ENCODE measurements around the gene ANKRD1. TPM values are rescaled to one million over a fixed set of nuclear protein-coding genes. Genes with fewer than 3 reads are reported as not detected.
"Not testable (repeated sequence)": the region's sequence is repeated elsewhere in the genome, so short reads cannot be mapped to it uniquely, and the experiment has no call there.

ANKRD1 gene
- polyA plus RNA-seq, 3 donors: 0.81 to 1.5 (median 0.91) TPM

DNA sequence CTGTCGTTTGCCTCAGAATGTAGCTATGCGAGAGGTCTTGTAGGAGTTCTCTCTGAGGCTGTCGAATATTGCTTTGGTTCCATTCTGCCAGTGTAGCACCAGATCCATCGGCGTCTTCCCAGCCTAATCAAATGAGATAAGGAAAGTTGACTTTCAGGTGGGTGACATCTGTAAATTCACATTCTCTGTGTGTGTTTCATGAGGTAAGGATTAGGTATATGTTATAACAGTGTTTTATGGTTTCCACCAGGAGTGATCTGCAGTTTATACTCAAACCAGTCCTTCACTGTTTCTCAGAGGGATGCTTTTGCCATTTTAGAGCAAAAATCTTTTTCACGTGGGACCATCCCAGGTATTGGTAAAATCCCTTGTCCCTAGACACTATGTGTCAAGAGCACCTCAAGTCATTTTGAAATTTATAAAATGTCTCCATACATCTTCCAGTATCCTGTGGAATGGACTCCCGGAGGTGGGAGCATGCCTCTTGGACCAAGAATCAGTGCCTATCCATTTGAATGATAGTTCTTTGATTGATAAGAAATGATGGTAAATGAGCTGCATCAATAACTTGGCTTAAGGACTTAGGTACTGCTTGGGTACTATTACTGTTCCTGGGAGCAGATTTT, 7.9 kb downstream of the ANKRD1 start:
- DNase-seq: no peak

GRCh38 chr10:90912174-90912573, 8.7 kb downstream of the ANKRD1 start:
- DNase-seq: no peak

GRCh38 chr10:90911133-90912051, 9.5 kb downstream of the ANKRD1 start:
- DNase-seq: peak; percentile 83

DNA sequence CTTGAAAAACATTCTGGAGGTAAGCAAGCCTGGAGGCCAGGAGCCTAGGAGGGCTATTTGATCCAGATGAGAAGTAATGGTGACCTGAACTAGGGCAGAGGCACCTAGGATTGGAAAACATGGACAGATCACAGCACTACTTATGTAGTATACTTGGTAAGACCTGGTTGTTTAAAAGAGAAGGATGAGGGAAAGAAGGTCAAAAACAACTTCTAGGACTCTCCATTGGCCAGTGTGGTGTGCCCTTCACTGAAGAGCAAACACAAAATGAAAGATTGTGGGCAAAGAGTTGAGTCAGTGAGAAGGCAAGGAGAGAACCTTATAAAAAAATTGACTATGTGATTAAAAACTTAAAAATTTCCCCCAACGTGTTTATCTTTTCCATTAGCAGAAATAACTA, 14.3 kb downstream of the ANKRD1 start:
- no peak for DNase-seq

GRCh38 chr10:90905925-90906324, 15.0 kb downstream of the ANKRD1 start:
- no peak for DNase-seq

- DNase-seq: not testable (repeated sequence)
Measured at GRCh38 chr10:90896916-90897315, 24.0 kb downstream of the ANKRD1 start.

DNA sequence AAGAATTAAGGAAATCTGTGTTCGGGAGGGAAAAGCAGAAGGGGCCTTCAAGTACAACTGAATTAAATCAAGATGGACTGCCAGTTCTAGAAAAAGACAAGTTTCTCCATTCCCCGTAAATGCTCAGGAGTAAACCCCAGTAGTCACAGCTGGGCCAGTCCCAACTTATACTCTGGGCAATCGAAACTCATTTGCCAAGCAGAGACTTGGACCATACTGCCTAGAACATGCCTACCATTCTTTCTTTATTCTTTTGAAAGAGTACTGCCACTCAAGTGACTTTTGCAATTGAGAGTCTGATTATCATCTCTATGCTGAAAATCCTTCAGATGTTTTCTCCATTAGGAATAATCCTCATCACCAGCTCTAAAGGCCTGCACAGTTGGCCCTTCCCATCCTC, 27.7 kb downstream of the ANKRD1 start:
- no peak for DNase-seq

DNA sequence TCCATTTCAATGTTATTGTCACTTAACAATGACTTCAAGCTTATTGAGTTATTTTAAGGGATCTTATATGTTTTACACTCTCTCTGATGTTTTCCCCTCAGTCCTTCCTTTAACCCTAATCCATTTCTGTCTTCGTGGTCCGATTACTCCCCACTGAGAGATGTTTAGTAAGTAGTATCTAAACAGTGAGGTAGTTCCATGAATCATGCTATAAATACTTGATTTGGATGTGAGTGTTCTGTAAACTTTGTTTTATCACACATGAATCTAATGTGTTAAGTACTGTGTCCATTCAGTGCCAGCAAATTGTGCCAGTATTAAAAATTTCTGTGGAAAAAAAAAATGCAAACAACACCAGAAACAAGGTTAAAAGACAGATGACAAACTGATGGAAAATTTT, 30.5 kb downstream of the ANKRD1 start:
- DNase-seq: no peak

- DNase-seq: no peak
Measured at GRCh38 chr10:90889636-90890035, 31.3 kb downstream of the ANKRD1 start.

DNA sequence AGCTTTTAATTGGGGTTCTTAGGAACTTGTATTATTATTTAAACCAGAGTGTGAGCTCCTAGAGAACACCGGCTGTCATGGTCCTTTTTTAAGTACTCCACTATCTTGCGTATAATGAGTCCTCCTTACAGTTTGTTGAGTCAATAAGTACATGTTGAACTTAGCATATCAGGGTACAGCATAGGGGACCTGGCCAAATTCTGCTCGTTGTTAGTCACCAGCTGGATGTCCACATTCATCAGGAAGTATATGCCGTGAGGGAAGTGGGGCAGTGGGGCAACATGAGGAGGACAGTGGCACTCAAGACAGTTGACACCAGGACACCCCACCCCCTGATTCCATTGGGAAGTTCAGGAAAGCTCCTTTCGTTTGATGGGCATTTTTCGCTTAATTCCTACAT, 32.5 kb downstream of the ANKRD1 start:
- DNase-seq: no peak

DNA sequence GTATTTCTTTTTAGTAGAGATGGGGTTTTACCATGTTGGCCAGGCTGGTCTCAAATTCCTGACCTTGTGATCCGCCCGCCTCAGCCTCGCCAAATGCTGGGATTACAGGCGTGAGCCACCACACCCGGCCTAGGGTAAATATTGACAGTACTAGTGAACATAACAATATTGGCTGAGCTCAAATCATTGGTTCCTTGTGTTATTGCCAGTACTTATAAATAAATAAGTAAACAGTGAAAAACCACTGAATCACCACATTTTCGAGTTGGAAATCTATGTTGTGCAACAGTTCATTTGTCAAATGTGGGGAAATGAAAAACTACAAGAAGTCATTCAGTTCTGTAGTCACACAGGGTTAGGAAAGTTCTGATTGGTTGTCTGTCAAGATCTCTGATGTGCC, 33.3 kb downstream of the ANKRD1 start:
- no peak for DNase-seq

DNA sequence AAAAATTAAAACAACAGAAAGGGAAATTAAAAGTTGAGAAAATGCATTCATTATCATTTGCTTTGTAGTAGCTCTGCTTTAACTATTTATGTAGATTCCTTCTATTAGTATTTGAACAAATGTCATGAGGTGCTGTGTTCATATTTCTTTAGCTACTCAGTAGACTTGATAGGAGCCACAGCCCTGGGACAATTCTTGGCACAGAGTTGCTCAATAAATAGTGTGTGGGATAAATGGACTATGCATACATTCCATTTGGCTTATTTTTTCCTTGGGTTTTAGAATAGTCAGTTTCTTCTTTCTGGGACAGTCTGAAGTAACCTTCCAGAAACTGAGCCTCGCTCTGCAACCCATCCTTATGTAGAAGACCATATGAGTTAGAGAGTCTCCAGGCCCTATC, 35.7 kb downstream of the ANKRD1 start:
- DNase-seq: no peak

- no peak for DNase-seq
Measured at GRCh38 chr10:90884431-90884830, 36.5 kb downstream of the ANKRD1 start.

DNA sequence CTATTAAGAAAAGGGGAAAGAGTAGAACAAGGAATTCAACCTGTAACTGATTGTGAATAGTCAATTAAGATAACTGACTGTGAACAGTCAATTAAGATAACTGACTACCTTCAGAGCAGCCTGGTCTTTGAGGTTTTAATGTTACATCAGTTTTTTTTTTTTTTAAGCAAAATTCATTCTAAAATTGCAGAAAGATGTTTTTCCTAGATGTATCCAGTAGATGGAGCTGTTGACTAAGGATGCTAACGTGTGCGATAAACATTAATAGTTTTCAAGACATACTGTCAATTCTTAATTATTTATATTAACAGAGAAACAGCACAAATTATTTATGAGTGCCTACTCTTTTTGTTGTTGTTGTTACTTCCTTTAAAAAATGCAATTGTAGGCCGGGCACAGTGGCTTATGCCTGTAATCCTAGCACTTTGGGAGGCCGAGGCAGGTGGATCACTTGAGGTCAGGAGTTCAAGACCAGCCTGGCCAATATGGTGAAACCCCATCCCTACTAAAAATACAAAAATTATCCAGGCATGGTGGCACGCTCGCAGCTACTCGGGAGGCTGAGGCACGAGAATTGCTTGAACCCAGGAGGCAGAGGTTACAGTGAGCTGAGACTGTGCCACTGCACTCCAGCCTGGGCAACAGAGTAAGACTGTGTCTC, 40.7 kb downstream of the ANKRD1 start:
- DNase-seq: peak; percentile 24

- no peak for DNase-seq
Measured at GRCh38 chr10:90879062-90879461, 41.8 kb downstream of the ANKRD1 start.

DNA sequence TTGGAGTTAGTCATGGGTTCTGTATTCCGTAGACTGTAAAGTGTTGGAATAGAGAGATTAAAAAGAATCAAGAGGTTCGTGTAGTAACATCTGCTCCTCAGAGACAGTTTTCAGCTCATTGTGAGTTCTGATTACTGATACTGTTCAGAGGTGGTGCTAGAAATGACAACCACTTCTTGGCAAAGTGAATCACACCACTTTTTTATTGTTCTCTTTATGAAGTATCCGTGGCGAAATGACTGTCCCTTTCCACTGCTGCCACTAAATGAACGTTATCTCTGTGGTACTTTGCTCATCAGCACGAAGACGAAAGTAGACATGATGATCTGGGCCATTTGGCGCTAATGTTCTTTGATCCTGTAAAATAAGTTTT, 48.3 kb downstream of the ANKRD1 start:
- DNase-seq: no peak

- peak; percentile 84 for DNase-seq
Measured at GRCh38 chr10:90871766-90872647, 48.9 kb downstream of the ANKRD1 start, which contains the start of gene RPP30. TSS of gene RPP30 (plus strand) at chr10:90871974. CDS start at chr10:90871987, 13 bp downstream.

DNA sequence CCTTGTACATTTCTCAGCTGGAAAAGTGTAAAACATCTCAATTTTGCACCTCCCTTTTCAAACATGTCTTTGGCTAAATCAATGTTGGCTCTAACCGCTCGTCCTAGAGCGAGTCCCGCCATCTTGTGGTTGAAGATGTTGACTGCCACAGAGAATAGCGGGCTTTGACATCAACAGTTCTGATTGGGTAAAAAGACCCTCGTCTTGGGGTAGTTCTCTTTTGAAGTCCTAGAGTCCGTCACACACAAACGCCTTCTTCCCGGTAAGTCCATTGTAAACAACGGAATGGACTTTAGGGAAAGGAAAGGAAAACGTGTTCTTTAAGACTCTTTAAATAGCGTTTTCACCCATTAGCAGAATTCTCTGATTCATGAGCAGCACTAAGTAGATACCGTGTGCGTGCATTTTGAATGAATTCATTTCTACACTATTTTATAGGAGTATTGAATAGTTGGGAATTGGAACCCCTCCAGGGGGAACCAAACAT, 49.6 kb downstream of the ANKRD1 start:
- DNase-seq: peak; percentile 76

GRCh38 chr10:90866050-90866598, 54.8 kb downstream of the ANKRD1 start:
- no peak for DNase-seq

- DNase-seq: no peak
Measured at GRCh38 chr10:90865401-90865800, 55.5 kb downstream of the ANKRD1 start.

GRCh38 chr10:90862908-90863514, 57.9 kb downstream of the ANKRD1 start:
- DNase-seq: peak; percentile 21
